G401 (cell line): ENCODE measurements around the gene POLL. TPM values are rescaled to one million over a fixed set of nuclear protein-coding genes. Genes with fewer than 3 reads are reported as not detected.
"Not testable (repeated sequence)": the region's sequence is repeated elsewhere in the genome, so short reads cannot be mapped to it uniquely, and the experiment has no call there.

ENCODE experiments used
- DNase-seq: peaks from one replicate; pipeline ENCODE4 v3.0.0-alpha.2; 2015; ENCODE audit warnings: low spot score
- in situ Hi-C: cut with HindIII; loops from 2 replicates; pipeline ENCODE4 v1.10.0; 2016; ENCODE audit warnings: low sequenced_read_pairs, mixed read lengths
- total RNA-seq: library from RNA; depleted of rRNA; stranded (reverse); fragments of >200 nt; shearing (Covaris generic); gene quantifications from 2 replicates; pipeline ENCODE4 v1.2.3, GENCODE V29; 2014

Gene POLL
- total RNA-seq, 1 experiment from 2014 or later: 94.8 TPM

DNA sequence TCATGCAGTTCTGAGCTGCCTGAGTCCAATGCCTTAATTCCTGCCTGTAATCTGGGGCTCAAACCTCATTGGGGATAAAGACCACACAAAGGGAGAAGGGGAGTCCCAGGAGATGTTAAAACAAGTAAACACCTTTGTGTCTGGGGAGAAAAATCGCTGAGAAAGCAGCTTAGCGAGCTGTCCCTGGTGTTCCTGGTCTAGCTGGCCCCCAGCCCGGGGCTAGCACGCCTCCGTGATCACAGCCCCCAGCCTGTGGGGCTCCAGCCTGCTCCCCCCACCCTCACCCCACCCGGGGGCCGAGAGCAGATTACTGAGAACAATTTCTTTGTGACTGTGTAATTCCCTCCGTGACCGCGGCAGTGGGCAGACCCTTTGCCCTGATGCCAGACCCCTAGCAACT is 24.8 kb upstream of the POLL start:
- in situ Hi-C loops: no loop called here
- DNase-seq: no peak

DNA sequence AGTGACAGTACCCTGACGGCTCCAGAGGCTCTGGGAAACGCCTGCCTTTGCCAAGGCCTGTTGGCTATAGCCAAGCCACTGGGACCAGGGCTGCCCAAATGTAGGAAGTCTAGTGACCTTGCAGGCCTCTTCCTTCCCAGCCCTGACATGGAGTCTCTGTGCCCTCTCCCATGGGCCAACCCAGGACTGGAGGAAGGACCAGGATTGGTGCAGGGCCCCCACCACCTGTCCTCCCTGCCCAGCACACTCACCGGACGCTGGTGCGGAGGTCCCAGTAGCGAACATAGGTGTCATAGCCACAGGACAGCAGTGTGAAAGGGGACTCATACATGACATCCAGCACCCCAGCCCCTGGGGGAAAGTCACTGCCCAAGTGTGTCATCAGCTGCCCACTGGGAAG is 24.0 kb upstream of the POLL start:
- in situ Hi-C loops: no loop called here
- DNase-seq: no peak

DNA sequence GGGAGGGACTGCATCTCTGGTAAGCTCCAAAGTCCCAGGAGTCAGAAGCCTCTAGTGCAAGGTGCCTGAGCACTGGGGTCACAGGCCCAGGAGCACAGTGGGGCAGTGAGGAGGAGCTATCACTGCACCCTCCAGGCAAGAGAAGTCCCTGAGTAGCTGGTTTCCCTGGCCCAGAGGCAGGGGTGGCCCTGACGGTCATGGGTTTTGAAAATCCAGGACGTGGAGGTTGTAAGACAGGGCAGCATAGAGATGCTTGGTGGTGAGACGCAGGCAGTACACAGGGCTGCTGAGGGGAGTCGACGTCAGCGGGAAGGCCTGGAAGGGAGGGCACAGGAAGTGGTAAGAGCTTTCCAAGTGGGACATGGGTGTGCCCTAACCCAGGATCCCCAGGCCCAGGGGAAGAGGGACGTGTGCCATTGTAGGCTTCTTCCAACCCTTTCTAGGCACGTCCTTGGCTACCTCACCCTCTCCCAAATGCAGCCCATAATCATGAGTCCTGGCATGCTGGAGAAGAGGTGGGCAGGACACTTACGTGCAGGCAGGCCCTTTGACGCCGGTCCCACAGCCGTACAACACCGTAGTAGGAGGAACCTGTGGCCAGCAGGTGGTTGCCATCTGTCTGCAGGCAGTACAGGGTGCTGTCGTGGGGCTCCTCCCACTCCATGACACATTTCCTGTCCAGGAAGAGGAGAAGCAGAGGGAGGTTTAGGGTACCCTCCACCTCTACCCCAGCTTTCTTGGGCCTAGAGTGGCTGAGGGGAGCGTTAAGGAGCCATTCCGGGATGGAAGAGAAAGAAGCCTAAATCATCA is 23.2 kb upstream of the POLL start:
- in situ Hi-C loops: no loop called here
- DNase-seq: no peak

DNA sequence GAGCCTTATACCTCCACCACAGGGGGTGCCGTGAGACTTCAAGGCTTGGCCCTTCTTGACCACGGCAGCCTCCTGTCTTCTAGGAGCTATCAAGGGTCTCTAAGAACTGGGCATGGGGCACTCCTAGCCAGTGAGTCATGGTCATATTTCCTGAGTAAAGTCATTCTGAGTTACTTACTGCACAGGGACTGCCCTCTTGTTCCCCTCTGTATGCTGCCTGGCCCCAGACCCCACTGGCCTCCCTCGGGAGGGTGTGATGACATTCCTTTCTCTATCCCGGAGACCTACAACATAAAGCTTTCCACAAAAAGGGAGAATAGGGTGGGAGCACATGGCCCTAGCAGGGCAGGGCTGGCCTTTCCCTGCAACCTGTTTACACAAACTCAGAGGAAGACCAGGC is 21.4 kb upstream of the POLL start:
- in situ Hi-C loops: no loop called here
- no peak for DNase-seq

DNA sequence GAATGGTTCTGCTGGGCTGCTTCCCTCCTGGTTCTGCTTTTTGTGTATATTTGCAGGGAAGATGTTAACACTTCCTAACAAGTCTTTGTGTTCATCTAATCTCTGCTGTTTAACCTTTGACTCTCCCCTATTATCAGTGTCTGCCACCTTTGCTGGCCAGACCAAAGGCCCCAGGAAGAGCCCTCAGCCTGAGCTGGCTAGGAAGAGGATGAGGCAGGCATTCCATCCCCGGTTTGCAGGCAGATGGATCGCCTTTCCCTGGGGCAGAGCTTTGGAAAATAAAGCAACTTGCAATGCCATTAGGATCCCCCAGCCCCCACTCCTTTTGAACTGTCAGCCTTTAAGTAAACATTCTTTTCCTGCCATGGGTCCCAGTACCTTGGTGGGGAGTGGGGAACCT is 19.1 kb upstream of the POLL start:
- in situ Hi-C loops: no loop called here
- DNase-seq: no peak

DNA sequence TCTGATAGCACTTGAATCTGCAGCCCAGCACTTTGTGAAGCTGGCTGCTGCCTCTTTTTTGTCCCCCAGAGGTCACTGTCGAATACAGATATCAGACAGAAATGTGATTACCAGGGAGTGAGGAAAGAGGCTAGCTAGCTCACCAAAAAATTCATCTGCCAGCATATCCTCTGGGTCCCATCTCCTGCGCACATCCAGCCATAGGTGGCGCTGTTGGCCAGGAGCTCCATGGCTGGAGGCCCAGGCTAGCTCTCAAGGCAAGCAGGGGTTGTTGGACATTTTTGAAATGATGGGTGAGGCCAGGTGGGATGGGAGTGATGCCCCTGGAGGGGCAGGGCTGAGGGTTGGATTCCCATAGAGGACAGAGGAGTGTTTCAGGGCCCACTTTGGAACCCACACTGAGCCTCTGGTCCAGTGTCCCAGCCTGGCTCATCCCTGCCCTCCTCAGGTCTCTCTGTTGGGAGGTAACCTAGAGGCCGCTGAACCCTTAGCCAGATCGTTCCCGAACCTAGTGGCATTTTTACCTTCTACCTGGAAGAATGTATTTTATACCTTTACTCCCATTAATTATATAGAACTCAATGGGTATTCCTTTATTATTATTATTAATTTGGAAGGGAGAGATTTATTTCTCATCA is 14.8 kb upstream of the POLL start:
- in situ Hi-C loops: no loop called here
- DNase-seq: peak; percentile 88

DNA sequence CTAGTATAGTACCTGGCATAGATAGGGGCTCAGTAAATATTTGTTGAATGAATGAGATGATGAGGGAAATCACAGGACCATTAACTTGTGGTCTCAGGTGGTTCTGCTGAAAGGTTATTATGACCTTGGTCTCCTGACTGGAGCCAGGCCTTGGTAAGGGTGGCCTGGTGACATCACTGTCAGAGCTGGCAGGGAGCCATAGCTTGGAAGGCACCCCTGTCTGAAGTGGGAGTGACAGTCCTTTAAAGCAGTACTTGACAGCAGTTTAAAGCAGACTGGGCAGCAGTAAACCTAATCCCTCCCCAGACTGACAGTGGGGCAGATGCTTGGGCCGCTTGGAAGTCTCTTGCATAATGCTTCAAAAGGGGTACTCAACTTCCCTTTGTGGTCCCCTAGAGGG is 13.5 kb upstream of the POLL start:
- no peak for DNase-seq

DNA sequence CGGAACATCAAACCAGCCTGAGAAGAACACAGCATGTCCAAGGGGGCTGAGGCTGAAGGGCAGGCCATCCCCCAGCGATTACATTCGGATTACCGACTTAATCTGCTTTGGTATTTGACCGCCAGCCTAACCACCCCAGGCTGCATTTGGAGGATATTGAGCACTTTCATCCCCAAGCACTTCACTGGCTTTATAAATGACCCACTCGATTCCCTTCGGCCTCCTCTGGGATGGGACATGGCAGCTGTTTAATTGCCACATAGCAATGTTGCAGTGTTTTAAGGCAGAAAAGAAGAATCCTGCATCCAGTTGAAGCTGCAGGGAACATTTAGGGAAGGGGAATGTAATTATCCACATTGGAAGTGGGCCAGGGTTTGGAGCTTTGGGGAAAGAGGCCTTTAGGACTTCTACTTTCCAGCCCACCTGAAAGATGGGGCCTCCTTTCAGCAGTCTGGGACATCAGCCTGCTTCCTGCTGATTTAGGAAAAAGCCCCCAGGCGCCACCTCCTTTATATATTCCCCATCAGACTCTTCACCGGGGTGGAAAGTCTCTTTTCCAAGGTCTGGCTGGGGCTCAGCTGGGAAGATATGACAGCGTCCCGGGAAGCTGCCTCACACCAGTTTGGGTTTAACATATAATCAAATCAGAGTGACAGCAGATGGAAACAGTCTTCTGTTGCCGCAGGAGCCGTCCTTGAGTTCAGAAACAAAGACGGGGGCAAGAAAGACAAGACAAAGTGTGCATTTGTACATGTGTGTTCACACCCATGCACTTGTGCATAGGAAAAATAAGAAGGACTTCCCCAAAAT is 9.2 kb upstream of the POLL start:
- in situ Hi-C loops: loop anchor here (25.0 kb wide), 1 partner anchor 310 kb away; no protein-coding TSS in a partner anchor
- peak; percentile 67 for DNase-seq

More for the DNA sequence above, 13.5 kb upstream of the POLL start:
- in situ Hi-C loops: no loop called here

DNA sequence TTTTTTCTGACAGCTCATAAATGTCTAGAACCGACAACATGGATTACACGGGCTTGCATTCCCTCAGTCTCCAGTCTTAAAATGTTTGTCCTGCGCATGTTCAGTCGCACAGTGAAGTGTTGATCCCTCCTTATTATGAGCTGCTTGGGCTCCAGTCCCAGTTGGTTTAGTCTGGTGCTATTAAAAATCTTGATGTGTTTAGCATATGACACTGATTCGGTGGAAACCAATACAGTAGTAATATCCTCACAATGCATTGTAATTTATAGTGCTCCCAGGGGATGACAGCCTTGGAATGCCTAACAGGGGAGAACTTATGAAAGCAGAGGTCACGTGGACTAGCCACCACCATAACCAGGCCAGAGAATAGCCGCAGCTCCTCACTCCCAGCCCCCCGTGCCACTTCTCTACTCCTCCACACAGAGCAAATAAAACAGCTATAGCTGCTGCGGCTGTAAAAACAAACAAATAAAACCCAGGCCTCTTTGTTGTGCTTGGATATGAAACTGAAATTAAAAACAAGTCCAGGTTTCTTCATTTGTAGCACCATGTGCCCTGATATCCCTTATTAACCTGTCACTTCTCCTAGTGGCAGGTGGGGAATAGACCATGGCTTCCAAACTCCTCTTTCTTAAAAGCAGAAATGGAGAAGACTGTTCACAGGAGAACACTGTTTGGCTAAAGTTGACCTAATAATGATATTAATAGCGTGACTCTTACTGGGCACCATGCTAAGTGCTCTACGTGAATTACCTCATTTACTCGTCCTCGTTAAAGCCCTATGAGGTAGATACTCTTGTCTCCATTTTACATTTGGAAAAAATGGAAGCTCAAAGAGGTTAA is 7.8 kb upstream of the POLL start:
- DNase-seq: peak; percentile 77
- in situ Hi-C loops: loop anchor here (25.0 kb wide), 1 partner anchor 309 kb away; no protein-coding TSS in a partner anchor

DNA sequence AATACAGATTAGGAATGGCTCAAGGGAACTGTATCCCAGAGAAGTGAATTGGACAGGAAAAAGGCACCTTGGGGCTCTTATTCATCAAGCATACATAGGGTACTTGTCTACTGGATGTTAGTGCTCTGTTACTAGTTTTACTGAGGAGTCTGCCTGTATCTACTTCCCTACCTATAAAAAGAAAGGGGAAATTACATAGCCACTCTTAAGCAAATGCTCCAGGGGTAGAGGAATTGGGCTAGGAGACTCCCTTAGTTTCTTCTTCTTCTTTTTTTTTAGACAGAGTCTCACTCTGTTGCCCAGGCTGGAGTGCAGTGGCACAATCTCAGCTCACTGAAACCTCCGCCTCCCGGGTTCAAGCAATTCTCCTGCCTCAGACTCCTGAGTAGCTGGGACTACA is 5.3 kb upstream of the POLL start:
- DNase-seq: not testable (repeated sequence)
- in situ Hi-C loops: loop anchor here (25.0 kb wide), 1 partner anchor 306 kb away; no protein-coding TSS in a partner anchor

DNA sequence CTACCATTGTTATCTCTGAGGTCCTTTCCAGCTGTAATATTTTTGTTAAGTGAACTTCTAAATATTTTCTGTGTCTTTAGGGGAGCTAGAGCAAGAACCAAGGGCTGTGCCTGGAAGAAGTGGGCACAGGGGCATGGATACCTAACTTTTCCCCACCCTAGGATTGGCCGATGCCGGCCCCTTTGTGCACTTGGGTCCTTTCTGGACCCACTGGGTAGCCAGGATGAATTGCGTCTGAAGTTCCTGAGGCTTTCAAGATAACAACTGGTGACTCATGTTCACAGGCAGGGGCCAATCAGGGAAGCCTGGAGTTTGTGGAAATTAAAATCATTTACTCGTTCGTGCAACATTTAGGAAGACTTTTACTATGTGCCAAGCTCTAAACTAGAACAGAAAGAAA is 822 bp upstream of the POLL start:
- in situ Hi-C loops: loop anchor here (25.0 kb wide), 1 partner anchor 302 kb away; no protein-coding TSS in a partner anchor
- DNase-seq: no peak

DNA sequence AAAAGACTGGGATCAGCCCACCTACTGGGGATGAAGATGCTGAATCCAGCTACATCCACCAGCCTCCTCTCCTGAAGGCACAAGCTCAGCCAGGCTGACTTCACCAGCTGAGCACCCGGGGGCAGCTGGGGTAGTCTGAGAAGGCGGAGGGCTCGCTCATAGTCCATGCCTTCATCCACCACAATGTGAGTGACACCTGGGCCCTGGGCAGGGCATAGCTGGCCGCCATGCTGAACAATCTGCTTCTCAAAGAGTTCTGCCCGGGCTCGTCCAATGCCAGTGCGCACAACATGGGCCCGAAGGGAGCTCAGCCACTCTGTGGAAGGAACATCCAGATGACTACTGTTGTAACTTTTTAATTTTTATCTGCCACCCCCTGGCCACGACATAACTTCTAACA is 2.2 kb downstream of the POLL start:
- in situ Hi-C loops: loop anchor here (25.0 kb wide), 1 partner anchor 299 kb away; no protein-coding TSS in a partner anchor
- DNase-seq: no peak

DNA sequence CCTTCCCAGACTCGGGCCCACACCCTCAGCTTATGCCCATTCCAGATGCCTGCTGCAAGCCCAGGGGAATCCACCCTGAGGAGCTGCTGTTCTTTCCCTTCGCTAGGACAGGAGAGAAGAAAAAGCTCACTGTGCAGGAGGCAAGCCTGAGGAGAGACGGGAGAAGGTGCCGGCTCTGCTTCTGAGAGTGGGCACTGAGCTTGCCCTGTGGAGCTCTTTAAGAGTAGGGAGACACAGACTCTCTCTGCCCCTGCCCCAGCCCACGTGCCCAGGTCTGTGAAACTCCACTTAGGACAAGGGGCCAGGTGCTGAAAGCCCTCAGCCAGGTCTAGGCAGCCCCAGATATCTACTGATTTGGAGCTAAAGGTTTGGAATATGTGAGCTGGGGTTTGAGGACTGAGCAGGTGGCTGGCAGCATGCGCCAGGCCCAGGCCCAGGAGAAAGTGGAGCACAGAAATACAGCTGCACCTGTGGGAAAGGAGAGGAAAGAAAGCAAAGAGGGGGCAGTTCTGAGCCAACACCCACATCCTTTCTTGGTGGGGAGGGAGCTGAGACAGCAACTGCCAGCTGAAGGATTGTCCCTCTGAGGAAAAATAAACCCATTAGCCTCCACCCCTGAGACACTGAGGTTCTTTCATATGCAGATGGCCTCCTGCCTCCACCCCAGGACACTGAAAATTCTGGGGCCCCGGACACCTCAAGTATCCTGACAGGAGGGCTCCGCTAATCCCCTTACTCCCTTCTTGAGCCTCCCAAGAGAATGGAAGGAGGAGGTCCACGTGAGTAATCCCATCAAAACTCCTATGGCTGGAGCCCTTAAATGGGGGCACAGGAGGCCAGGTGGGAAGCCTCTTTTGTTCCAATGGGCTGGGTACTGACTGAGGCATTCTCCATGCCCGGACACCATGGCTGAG is 7.3 kb downstream of the POLL start:
- DNase-seq: no peak
- in situ Hi-C loops: loop anchor here (25.0 kb wide), 1 partner anchor 293 kb away; no protein-coding TSS in a partner anchor

DNA sequence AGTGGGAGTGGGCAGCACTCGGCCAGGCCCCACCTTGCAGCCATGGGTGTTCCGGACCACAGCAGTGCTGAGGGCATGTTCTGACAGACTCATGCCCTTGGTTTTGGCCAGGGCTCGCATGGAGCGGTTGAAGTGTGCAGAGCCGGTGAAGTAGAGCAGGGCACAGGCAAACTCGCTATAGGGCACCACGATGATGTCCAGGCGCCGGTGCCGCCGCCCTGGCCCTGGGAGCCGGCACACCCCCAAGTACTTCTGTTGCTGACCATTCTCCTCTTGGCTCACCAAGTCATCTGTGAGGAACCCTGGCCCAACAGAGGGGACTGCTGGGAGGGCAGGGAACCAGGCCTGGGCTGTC is 8.6 kb downstream of the POLL start:
- no peak for DNase-seq
- in situ Hi-C loops: loop anchor here (25.0 kb wide), 1 partner anchor 292 kb away; no protein-coding TSS in a partner anchor

DNA sequence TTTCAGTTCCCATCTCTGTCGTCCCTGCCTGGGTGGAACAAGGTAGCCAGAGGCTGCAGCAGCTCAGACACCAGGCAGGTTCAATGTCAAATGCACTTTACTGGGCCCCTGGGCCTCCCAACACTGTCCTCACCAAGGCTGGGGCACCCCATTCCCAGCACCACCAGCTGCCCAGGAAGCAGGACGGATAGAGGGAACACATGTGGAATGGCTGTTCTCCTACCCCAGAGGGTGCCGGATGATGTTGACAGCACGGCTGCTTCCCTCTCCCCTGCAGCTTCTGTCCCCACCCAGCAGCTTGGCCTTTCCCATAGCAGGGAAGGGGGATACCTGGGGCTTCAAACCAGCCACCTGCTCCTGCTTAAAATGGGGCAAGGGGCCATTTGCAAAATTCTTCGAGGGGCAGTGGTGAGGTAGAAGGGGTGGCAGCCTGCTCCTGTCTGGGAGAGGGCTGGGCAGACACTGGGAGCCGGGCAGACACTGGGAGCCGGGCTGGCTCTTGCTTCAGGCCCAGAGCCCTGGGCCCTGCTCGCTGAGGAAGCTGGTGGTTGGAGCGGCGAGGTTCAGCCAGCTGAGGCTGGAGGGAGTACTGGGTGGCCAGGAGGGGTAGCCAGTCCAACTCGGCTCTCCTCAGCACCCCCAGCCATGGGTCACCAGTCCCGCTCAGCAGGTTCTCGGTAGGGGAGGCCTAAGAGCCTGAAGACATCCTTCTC is 9.1 kb downstream of the POLL start:
- in situ Hi-C loops: loop anchor here (25.0 kb wide), 1 partner anchor 292 kb away; no protein-coding TSS in a partner anchor
- DNase-seq: no peak

DNA sequence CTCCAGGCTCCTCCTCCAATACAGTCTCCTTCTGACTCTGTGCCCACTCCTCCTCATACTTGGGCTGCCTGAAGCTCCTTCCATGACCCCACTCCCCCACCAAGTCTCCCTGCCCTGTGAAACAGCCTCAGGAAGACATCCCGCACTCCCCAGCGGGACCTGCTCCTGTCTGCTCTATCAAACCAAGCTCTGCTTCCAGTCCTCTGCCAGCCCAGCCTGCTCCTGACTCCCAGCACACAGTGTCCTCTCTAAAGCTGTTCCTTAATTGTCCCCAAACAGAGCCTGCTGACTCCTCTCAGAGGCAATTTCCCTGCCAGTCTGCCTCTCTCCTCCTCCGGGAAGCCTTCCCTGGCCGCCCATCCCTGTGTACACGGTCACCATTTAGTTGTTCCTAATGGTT is 9.9 kb downstream of the POLL start:
- in situ Hi-C loops: loop anchor here (25.0 kb wide), 1 partner anchor 291 kb away; no protein-coding TSS in a partner anchor
- DNase-seq: no peak
